Activated CD8-positive, alpha-beta T cell treated with anti-CD3 and anti-CD28 coated beads for 36 hours (primary cell): ENCODE measurements around the gene SGCG. TPM values are rescaled to one million over a fixed set of nuclear protein-coding genes. Genes with fewer than 3 reads are reported as not detected.

Experiments used
- ATAC-seq: fragments of 200-7000 bp; cut with Tn5 transposase; one replicate; pipeline ENCODE4 v1.10.0; 2021; ENCODE audit warnings: mild to moderate bottlenecking, moderate library complexity
- CTCF ChIA-PET: fragments of 350-600 bp; sonication (Branson Sonifier 250); formaldehyde crosslinking; loops from one replicate; lab custom pipeline; 2021; ENCODE audit warnings: antibody characterized with exemption; lab: Charles Lee
- POLR2A ChIA-PET: fragments of 350-600 bp; sonication (Branson Sonifier 250); formaldehyde crosslinking; loops from one replicate; lab custom pipeline; 2021; ENCODE audit warnings: antibody characterized with exemption; lab: Charles Lee
- DNase-seq: peaks from one replicate; pipeline ENCODE4 v3.0.0-alpha.2; 2020
- H3K27ac Mint-ChIP-seq: one replicate; pipeline ENCODE4 v1.8.0; 2021; ENCODE audit warnings: mild to moderate bottlenecking, mixed read lengths
- H3K27me3 Mint-ChIP-seq: one replicate; pipeline ENCODE4 v1.8.0; 2021; ENCODE audit warnings: mixed read lengths
- H3K36me3 Mint-ChIP-seq: one replicate; pipeline ENCODE4 v1.8.0; 2021; ENCODE audit warnings: low read depth, mixed read lengths
- H3K4me1 Mint-ChIP-seq: one replicate; pipeline ENCODE4 v1.8.0; 2021; ENCODE audit warnings: low read depth, mixed read lengths
- H3K4me3 Mint-ChIP-seq: one replicate; pipeline ENCODE4 v1.8.0; 2021; ENCODE audit warnings: mild to moderate bottlenecking, moderate library complexity, mixed read lengths
- H3K9me3 Mint-ChIP-seq: one replicate; pipeline ENCODE4 v1.8.0; 2021; ENCODE audit warnings: mixed read lengths
- CTCF ChIP-seq: fragments of 200-600 bp; IDR thresholded peaks from one replicate; pipeline ENCODE4 v1.8.0; 2022; ENCODE audit warnings: antibody characterized with exemption, mild to moderate bottlenecking
- intact Hi-C: fragments of 100-400 bp; cut with micrococcal nuclease; formaldehyde crosslinking; loops from one replicate; pipeline ENCODE4 v1.10.0; 2022
- total RNA-seq, 2 experiments: library from RNA; stranded (reverse); gene quantifications; one replicate each; pipeline ENCODE4 v1.2.3, GENCODE V29; 2021

Gene SGCG
- total RNA-seq, 2 experiments from 2014 or later = not detected

- intact Hi-C loops = no loop called here
- peaks cover 2% of the 10 kb centered on the region for H3K27me3 Mint-ChIP-seq
- H3K27ac Mint-ChIP-seq = no peak overlapping the region
- no peak overlapping the region for H3K4me3 Mint-ChIP-seq
- H3K36me3 Mint-ChIP-seq = no peaks in the 10 kb centered on the region
- DNase-seq (no peak), ATAC-seq (no peak)
- TF ChIP-seq CTCF = no peak
- ChIA-PET POLR2A (no interaction called here), CTCF (interaction anchor here (1.3 kb wide), 1 partner anchor 11 kb away, joined by 3 read pairs; no protein-coding TSS in a partner anchor)
- peaks cover 34% of the 10 kb centered on the region for H3K4me1 Mint-ChIP-seq
- peaks cover 2% of the 10 kb centered on the region for H3K9me3 Mint-ChIP-seq
Measured at GRCh38 chr13:23323946-23324709, 143.3 kb downstream of the SGCG start.

- H3K4me3 Mint-ChIP-seq = no peak overlapping the region
- POLR2A ChIA-PET = no interaction called here
- ATAC-seq (no peak), DNase-seq (no peak)
- H3K36me3 Mint-ChIP-seq = peaks cover 1% of the 10 kb centered on the region
- no peak overlapping the region for H3K27ac Mint-ChIP-seq
- peaks cover 2% of the 10 kb centered on the region for H3K27me3 Mint-ChIP-seq
- no peak for TF ChIP-seq CTCF
- H3K4me1 Mint-ChIP-seq = peaks cover 25% of the 10 kb centered on the region
- intact Hi-C loops = no loop called here
- peaks cover 7% of the 10 kb centered on the region for H3K9me3 Mint-ChIP-seq
- CTCF ChIA-PET = no interaction called here
Measured at GRCh38 chr13:23325191-23325590, 144.4 kb downstream of the SGCG start.

- Mint-ChIP-seq H3K36me3 (peaks cover 47% of the 10 kb centered on the region), H3K27me3 (no peaks in the 10 kb centered on the region), H3K9me3 (peaks cover 49% of the 10 kb centered on the region), H3K4me1 (no peaks in the 10 kb centered on the region), H3K4me3 (no peak overlapping the region), H3K27ac (no peak overlapping the region)
- TF ChIP-seq CTCF = no peak
- DNase-seq = no peak
- intact Hi-C loops = no loop called here
- POLR2A ChIA-PET = no interaction called here
- CTCF ChIA-PET = no interaction called here
- no peak for ATAC-seq
Measured at GRCh38 chr13:23330356-23330755, 149.6 kb downstream of the SGCG start.

GRCh38 chr13:23339225-23339624 lies 158.4 kb downstream of the SGCG start:
- peaks cover 83% of the 10 kb centered on the region for H3K36me3 Mint-ChIP-seq
- ATAC-seq = no peak
- no peaks in the 10 kb centered on the region for H3K4me1 Mint-ChIP-seq
- CTCF ChIA-PET = no interaction called here
- POLR2A ChIA-PET = interaction anchor here (0.5 kb wide), 1 partner anchor 30 kb away, joined by 4 read pairs; no protein-coding TSS in a partner anchor
- no peaks in the 10 kb centered on the region for H3K27me3 Mint-ChIP-seq
- H3K9me3 Mint-ChIP-seq = peaks cover 36% of the 10 kb centered on the region
- no peak for TF ChIP-seq CTCF
- intact Hi-C loops = no loop called here
- H3K27ac Mint-ChIP-seq = no peak overlapping the region
- H3K4me3 Mint-ChIP-seq = no peak overlapping the region
- DNase-seq = no peak

- POLR2A ChIA-PET = no interaction called here
- no peak for TF ChIP-seq CTCF
- CTCF ChIA-PET = interaction anchor here (0.7 kb wide), 1 partner anchor 122 kb away, joined by 3 read pairs; no protein-coding TSS in a partner anchor
- Mint-ChIP-seq H3K27me3 (no peaks in the 10 kb centered on the region), H3K27ac (no peak overlapping the region), H3K4me1 (no peaks in the 10 kb centered on the region), H3K9me3 (peaks cover 8% of the 10 kb centered on the region), H3K36me3 (peaks cover 83% of the 10 kb centered on the region), H3K4me3 (no peak overlapping the region)
- intact Hi-C loops = no loop called here
- no peak for ATAC-seq
- DNase-seq = no peak
Measured at GRCh38 chr13:23344931-23345595, 164.3 kb downstream of the SGCG start.
